ENCODE results near the gene KRTAP12-3.

KRTAP12-3 gene

GRCh38 chr21:44702973-44703730 lies 45.4 kb downstream of the KRTAP12-3 start:
- no peak for DNase-seq (ENCODE audit: low read depth)

- DNase-seq (ENCODE audit: low read depth): no peak
These were observed 46.3 kb downstream of the KRTAP12-3 start for GRCh38 chr21:44703731-44704635.

- no peak for DNase-seq (ENCODE audit: low read depth)
These were observed 46.9 kb downstream of the KRTAP12-3 start for GRCh38 chr21:44704636-44705001.

- no peak for DNase-seq (ENCODE audit: low read depth)
These were observed 48.4 kb downstream of the KRTAP12-3 start for GRCh38 chr21:44706026-44706705.

- DNase-seq (ENCODE audit: low read depth): no peak
These were observed 49.2 kb downstream of the KRTAP12-3 start for GRCh38 chr21:44706706-44707581.
